Karpas-422 (cell line): Measurements from ENCODE around the gene GPSM1. TPM values are rescaled to one million over a fixed set of nuclear protein-coding genes. Genes with fewer than 3 reads are reported as not detected.

Experiments
- DNase-seq: peaks from one replicate; pipeline ENCODE4 v3.0.0-alpha.2; 2015
- H2AFZ ChIP-seq: fragments of 200-600 bp; sonication (generic); 2 replicates; pipeline ENCODE4 v1.6.1; 2014; ENCODE audit warnings: antibody characterized with exemption, low read length, mixed read lengths
- H3K27ac ChIP-seq: fragments of 200-600 bp; sonication (generic); 2 replicates; pipeline ENCODE4 v1.5.1; 2014; ENCODE audit warnings: mild to moderate bottlenecking, low read length, moderate library complexity
- H3K27me3 ChIP-seq: fragments of 200-600 bp; sonication (generic); 2 replicates; pipeline ENCODE4 v1.6.1; 2014; ENCODE audit warnings: low read length, mixed read lengths
- H3K36me3 ChIP-seq: fragments of 200-600 bp; sonication (generic); 2 replicates; pipeline ENCODE4 v1.6.1; 2014; ENCODE audit warnings: low read length, mixed read lengths; ENCODE audit not compliant: insufficient read depth
- H3K4me1 ChIP-seq: fragments of 200-600 bp; sonication (generic); 2 replicates; pipeline ENCODE4 v1.6.1; 2014; ENCODE audit warnings: mild to moderate bottlenecking, low read length, mixed read lengths
- H3K4me2 ChIP-seq: fragments of 200-600 bp; sonication (generic); 2 replicates; pipeline ENCODE4 v1.6.1; 2014; ENCODE audit warnings: low read length, low read depth, mild to moderate bottlenecking; ENCODE audit not compliant: poor library complexity, severe bottlenecking
- H3K4me3 ChIP-seq: fragments of 200-600 bp; sonication (generic); 2 replicates; pipeline ENCODE4 v1.5.1; 2014; ENCODE audit warnings: mild to moderate bottlenecking, antibody characterized with exemption, low read length, mixed read lengths
- H3K79me2 ChIP-seq: fragments of 200-600 bp; sonication (generic); 2 replicates; pipeline ENCODE4 v1.6.1; 2014; ENCODE audit warnings: mild to moderate bottlenecking, low read length, mixed read lengths
- H3K9ac ChIP-seq: fragments of 200-600 bp; sonication (generic); 2 replicates; pipeline ENCODE4 v1.6.0; 2014; ENCODE audit warnings: low read length
- H3K9me2 ChIP-seq: fragments of 200-600 bp; sonication (generic), shearing (Covaris generic); replicated peaks from 2 replicates; pipeline ENCODE4 v1.6.0; 2014; ENCODE audit warnings: mild to moderate bottlenecking, low read length, moderate library complexity; ENCODE audit not compliant: insufficient read depth
- H3K9me3 ChIP-seq: fragments of 300-700, 200-600 bp; sonication (generic); 2 replicates; pipeline ENCODE4 v1.6.1; 2014; ENCODE audit warnings: low read length, mixed read lengths
- H4K20me1 ChIP-seq: fragments of 200-600 bp; sonication (generic); 2 replicates; pipeline ENCODE4 v1.6.1; 2014; ENCODE audit warnings: mild to moderate bottlenecking, antibody characterized with exemption, low read length, low read depth; ENCODE audit not compliant: insufficient read depth
- total RNA-seq: library from RNA; depleted of rRNA; stranded (reverse); fragments of >200 nt; shearing (Covaris generic); gene quantifications from 2 replicates; pipeline ENCODE4 v1.2.3, GENCODE V29; 2014; ENCODE audit warnings: low replicate concordance

Gene GPSM1
- total RNA-seq, 1 experiment from 2014 or later: 11.7 TPM

- Histone ChIP-seq H2AFZ (no peak overlapping the region), H4K20me1 (no peaks in the 10 kb centered on the region), H3K4me3 (no peak overlapping the region), H3K9me2 (no peaks in the 10 kb centered on the region), H3K4me2 (no peak overlapping the region), H3K27me3 (no peaks in the 10 kb centered on the region), H3K79me2 (no peaks in the 10 kb centered on the region), H3K9ac (no peak overlapping the region), H3K27ac (no peak overlapping the region), H3K4me1 (peaks cover 18% of the 10 kb centered on the region), H3K9me3 (no peaks in the 10 kb centered on the region), H3K36me3 (no peaks in the 10 kb centered on the region)
- DNase-seq: no peak
Observed at GRCh38 chr9:136287960-136288753, 39.2 kb upstream of the GPSM1 start.

GRCh38 chr9:136289651-136290507 is 37.5 kb upstream of the GPSM1 start:
- H3K4me3 ChIP-seq: no peak overlapping the region
- H3K36me3 ChIP-seq: no peaks in the 10 kb centered on the region
- no peaks in the 10 kb centered on the region for H3K79me2 ChIP-seq
- no peaks in the 10 kb centered on the region for H3K27me3 ChIP-seq
- H3K27ac ChIP-seq: no peak overlapping the region
- peak overlapping the region; percentile 32; the same call in 1 of the 2 replicates for H2AFZ ChIP-seq
- H3K9me2 ChIP-seq: no peaks in the 10 kb centered on the region
- no peaks in the 10 kb centered on the region for H4K20me1 ChIP-seq
- peak overlapping the region; percentile 40 for H3K9ac ChIP-seq
- DNase-seq: peak; percentile 92
- H3K4me2 ChIP-seq: peak overlapping the region; percentile 25
- peaks cover 4% of the 10 kb centered on the region; the same call in 1 of the 2 replicates for H3K9me3 ChIP-seq
- H3K4me1 ChIP-seq: peaks cover 8% of the 10 kb centered on the region

GRCh38 chr9:136290508-136291000 is 36.8 kb upstream of the GPSM1 start:
- no peak overlapping the region for H3K4me3 ChIP-seq
- no peaks in the 10 kb centered on the region for H4K20me1 ChIP-seq
- no peak overlapping the region for H2AFZ ChIP-seq
- no peaks in the 10 kb centered on the region for H3K36me3 ChIP-seq
- peaks cover 8% of the 10 kb centered on the region for H3K4me1 ChIP-seq
- no peaks in the 10 kb centered on the region for H3K27me3 ChIP-seq
- H3K9me2 ChIP-seq: no peaks in the 10 kb centered on the region
- no peak overlapping the region for H3K27ac ChIP-seq
- peaks cover 4% of the 10 kb centered on the region; the same call in 1 of the 2 replicates for H3K9me3 ChIP-seq
- H3K79me2 ChIP-seq: no peaks in the 10 kb centered on the region
- DNase-seq: no peak
- no peak overlapping the region for H3K4me2 ChIP-seq
- H3K9ac ChIP-seq: no peak overlapping the region

GRCh38 chr9:136291306-136292025 is 35.9 kb upstream of the GPSM1 start:
- H3K79me2 ChIP-seq: no peaks in the 10 kb centered on the region
- no peaks in the 10 kb centered on the region for H3K36me3 ChIP-seq
- H3K27me3 ChIP-seq: no peaks in the 10 kb centered on the region
- peaks cover 4% of the 10 kb centered on the region; the same call in 1 of the 2 replicates for H3K9me3 ChIP-seq
- H3K4me2 ChIP-seq: no peak overlapping the region
- no peak for DNase-seq
- no peak overlapping the region for H3K4me3 ChIP-seq
- H3K27ac ChIP-seq: no peak overlapping the region
- no peaks in the 10 kb centered on the region for H4K20me1 ChIP-seq
- no peaks in the 10 kb centered on the region for H3K9me2 ChIP-seq
- H2AFZ ChIP-seq: no peak overlapping the region
- no peak overlapping the region for H3K9ac ChIP-seq
- H3K4me1 ChIP-seq: peaks cover 8% of the 10 kb centered on the region

- no peak overlapping the region for H3K9ac ChIP-seq
- no peaks in the 10 kb centered on the region for H3K27me3 ChIP-seq
- peaks cover 4% of the 10 kb centered on the region; the same call in 1 of the 2 replicates for H3K9me3 ChIP-seq
- H4K20me1 ChIP-seq: no peaks in the 10 kb centered on the region
- no peaks in the 10 kb centered on the region for H3K36me3 ChIP-seq
- no peaks in the 10 kb centered on the region for H3K9me2 ChIP-seq
- no peaks in the 10 kb centered on the region for H3K79me2 ChIP-seq
- no peak overlapping the region for H3K4me3 ChIP-seq
- no peak overlapping the region for H3K27ac ChIP-seq
- no peak overlapping the region for H2AFZ ChIP-seq
- DNase-seq: no peak
- peaks cover 8% of the 10 kb centered on the region for H3K4me1 ChIP-seq
- H3K4me2 ChIP-seq: no peak overlapping the region
Observed at GRCh38 chr9:136292026-136292538, 35.3 kb upstream of the GPSM1 start.

- no peaks in the 10 kb centered on the region for H3K79me2 ChIP-seq
- H3K27me3 ChIP-seq: no peaks in the 10 kb centered on the region
- H4K20me1 ChIP-seq: no peaks in the 10 kb centered on the region
- H3K9ac ChIP-seq: no peak overlapping the region
- no peaks in the 10 kb centered on the region for H3K9me2 ChIP-seq
- no peak overlapping the region for H2AFZ ChIP-seq
- no peak for DNase-seq
- peaks cover 4% of the 10 kb centered on the region; the same call in 1 of the 2 replicates for H3K9me3 ChIP-seq
- no peaks in the 10 kb centered on the region for H3K36me3 ChIP-seq
- peaks cover 10% of the 10 kb centered on the region for H3K4me1 ChIP-seq
- no peak overlapping the region for H3K4me3 ChIP-seq
- H3K4me2 ChIP-seq: no peak overlapping the region
- H3K27ac ChIP-seq: no peak overlapping the region
Observed at GRCh38 chr9:136292591-136293448, 34.5 kb upstream of the GPSM1 start.

- H3K4me2 ChIP-seq: no peak overlapping the region
- no peak overlapping the region for H2AFZ ChIP-seq
- H3K4me3 ChIP-seq: no peak overlapping the region
- no peaks in the 10 kb centered on the region for H3K36me3 ChIP-seq
- H3K4me1 ChIP-seq: peaks cover 12% of the 10 kb centered on the region
- no peaks in the 10 kb centered on the region for H3K79me2 ChIP-seq
- no peak overlapping the region for H3K27ac ChIP-seq
- H3K9me3 ChIP-seq: peaks cover 4% of the 10 kb centered on the region; the same call in 1 of the 2 replicates
- no peak for DNase-seq
- H3K9ac ChIP-seq: no peak overlapping the region
- no peaks in the 10 kb centered on the region for H3K9me2 ChIP-seq
- no peaks in the 10 kb centered on the region for H4K20me1 ChIP-seq
- no peaks in the 10 kb centered on the region for H3K27me3 ChIP-seq
Observed at GRCh38 chr9:136293476-136294077, 33.8 kb upstream of the GPSM1 start.
